Endothelial cell (in vitro differentiated cells): ENCODE measurements around the gene SFXN3. TPM values are rescaled to one million over a fixed set of nuclear protein-coding genes. Genes with fewer than 3 reads are reported as not detected.
A peak's percentile ranks its signal among the peaks of the same experiment; 100 is the strongest.

Experiments
- DNase-seq: peaks from one replicate; pipeline ENCODE4 v3.0.0; 2021; ENCODE audit warnings: low spot score
- H3K27ac Mint-ChIP-seq: one replicate; pipeline ENCODE4 v1.8.0; 2021; ENCODE audit warnings: mixed read lengths, inconsistent platforms; ENCODE audit not compliant: unreplicated experiment
- H3K27me3 Mint-ChIP-seq: one replicate; pipeline ENCODE4 v1.8.0; 2021; ENCODE audit warnings: mild to moderate bottlenecking, moderate library complexity, mixed read lengths, inconsistent platforms; ENCODE audit not compliant: unreplicated experiment
- H3K36me3 Mint-ChIP-seq: one replicate; pipeline ENCODE4 v1.8.0; 2021; ENCODE audit warnings: mild to moderate bottlenecking, low read depth, mixed read lengths, inconsistent platforms; ENCODE audit not compliant: unreplicated experiment
- H3K4me1 Mint-ChIP-seq: one replicate; pipeline ENCODE4 v1.8.0; 2021; ENCODE audit warnings: mild to moderate bottlenecking, mixed read lengths, inconsistent platforms; ENCODE audit not compliant: unreplicated experiment
- H3K4me3 Mint-ChIP-seq: one replicate; pipeline ENCODE4 v1.8.0; 2021; ENCODE audit warnings: mild to moderate bottlenecking, mixed read lengths, inconsistent platforms; ENCODE audit not compliant: unreplicated experiment
- H3K9me3 Mint-ChIP-seq: one replicate; pipeline ENCODE4 v1.8.0; 2021; ENCODE audit warnings: mixed read lengths, inconsistent platforms; ENCODE audit not compliant: unreplicated experiment
- CTCF ChIP-seq: fragments of 200-600 bp; sonication (generic); IDR thresholded peaks from one replicate; pipeline ENCODE4 v1.5.0; 2021; ENCODE audit warnings: antibody characterized with exemption; ENCODE audit not compliant: unreplicated experiment
- long read RNA-seq: library from polyadenylated mRNA; unstranded; transcript quantifications from one replicate; pipeline ENCODE4 v2.0.0, GENCODE V29; 2020; ENCODE audit not compliant: unreplicated experiment
- total RNA-seq: library from RNA; stranded (reverse); fragmentation: NEBNext Ultra II Directional; extraction: Animal tissue kit (Norgen Biotek cat#: 25700); gene quantifications from one replicate; pipeline ENCODE4 v1.2.1, GENCODE V29; 2021; ENCODE audit not compliant: unreplicated experiment

The SFXN3 gene
- total RNA-seq, result 27.1 TPM
- long read RNA-seq, partial matches to known transcripts, result 10 of 10 reads
- long read RNA-seq, other reads (novel, unspliced or antisense), result 0 of 10 reads

- no peak within 1 kb of the TSS for H3K27ac Mint-ChIP-seq
- H3K27me3 Mint-ChIP-seq, result peaks cover 19% of the 10 kb centered on the region
- H3K9me3 Mint-ChIP-seq, result no peaks in the 10 kb centered on the region
- peak; percentile 92 for DNase-seq
- H3K36me3 Mint-ChIP-seq, result peaks cover 8% of the 10 kb centered on the region
- peak within 1 kb of the TSS; percentile 83 for H3K4me3 Mint-ChIP-seq
- H3K4me1 Mint-ChIP-seq, result peaks cover 25% of the 10 kb centered on the region
- no peak for TF ChIP-seq CTCF
These were observed at the start of gene SFXN3, which contains the start of gene PDZD7 for GRCh38 chr10:101031128-101031795. Gene SFXN3 (plus strand): TSS chr10:101031234. CDS start chr10:101034695, 3,461 bp downstream. Gene PDZD7 (minus strand): TSS chr10:101031129. CDS start chr10:101030219, 910 bp downstream.

GRCh38 chr10:100982916-100983830 is 47.9 kb upstream of the SFXN3 start:
- H3K4me1 Mint-ChIP-seq, result peaks cover 11% of the 10 kb centered on the region
- no peak for DNase-seq
- H3K36me3 Mint-ChIP-seq, result peaks cover 29% of the 10 kb centered on the region
- peaks cover 17% of the 10 kb centered on the region for H3K27me3 Mint-ChIP-seq
- TF ChIP-seq CTCF, result no peak
- no peak overlapping the region for H3K27ac Mint-ChIP-seq
- no peaks in the 10 kb centered on the region for H3K9me3 Mint-ChIP-seq
- H3K4me3 Mint-ChIP-seq, result peak overlapping the region; percentile 73

- no peak overlapping the region for H3K27ac Mint-ChIP-seq
- no peak overlapping the region for H3K4me3 Mint-ChIP-seq
- peaks cover 27% of the 10 kb centered on the region for H3K36me3 Mint-ChIP-seq
- H3K9me3 Mint-ChIP-seq, result no peaks in the 10 kb centered on the region
- no peak for TF ChIP-seq CTCF
- peaks cover 12% of the 10 kb centered on the region for H3K4me1 Mint-ChIP-seq
- DNase-seq, result no peak
- peaks cover 17% of the 10 kb centered on the region for H3K27me3 Mint-ChIP-seq
These were observed 47.0 kb upstream of the SFXN3 start for GRCh38 chr10:100983868-100984671.

- no peak overlapping the region for H3K27ac Mint-ChIP-seq
- peaks cover 12% of the 10 kb centered on the region for H3K4me1 Mint-ChIP-seq
- peaks cover 26% of the 10 kb centered on the region for H3K36me3 Mint-ChIP-seq
- peaks cover 17% of the 10 kb centered on the region for H3K27me3 Mint-ChIP-seq
- DNase-seq, result no peak
- no peak overlapping the region for H3K4me3 Mint-ChIP-seq
- no peak for TF ChIP-seq CTCF
- H3K9me3 Mint-ChIP-seq, result no peaks in the 10 kb centered on the region
These were observed 46.3 kb upstream of the SFXN3 start for GRCh38 chr10:100984672-100985177.
